Measurements from ENCODE around the gene TENM4.

TENM4 gene

DNA sequence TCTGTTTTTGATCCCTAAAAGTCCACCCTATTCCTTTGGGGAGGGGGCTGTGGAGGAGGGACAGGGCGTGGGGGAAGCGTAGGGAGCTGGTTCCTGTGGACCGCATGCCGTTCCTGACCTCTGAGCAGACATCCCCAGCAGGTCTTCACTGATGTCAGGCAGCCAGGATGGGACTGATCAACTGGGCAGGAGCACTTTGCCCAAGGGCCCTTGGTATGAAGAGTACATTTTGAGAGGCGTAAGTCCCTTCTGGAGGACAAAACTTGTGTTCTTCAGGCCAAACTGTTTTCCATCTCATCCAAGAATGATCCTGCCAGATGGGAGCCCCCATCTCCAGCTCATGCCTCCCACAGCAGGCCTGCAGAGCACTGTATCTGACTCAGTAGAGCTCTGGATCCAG lies 785.3 kb downstream of the TENM4 start:
- no peaks in the 10 kb centered on the region for H3K27me3 ChIP-seq (ENCODE audit: control insufficient read depth, insufficient read depth, low read length, poor library complexity, severe bottlenecking)
- H3K9me3 ChIP-seq (ENCODE audit: control insufficient read depth, low read length): no peaks in the 10 kb centered on the region
- H3K4me3 ChIP-seq (ENCODE audit: insufficient read depth, low read depth, low read length): no peak overlapping the region
- peaks cover 18% of the 10 kb centered on the region for H3K36me3 ChIP-seq (ENCODE audit: control insufficient read depth, insufficient read depth, low read length)
- H3K27ac ChIP-seq (ENCODE audit: insufficient read depth, low read depth, low read length, poor library complexity, severe bottlenecking): no peak overlapping the region
- H3K4me1 ChIP-seq (ENCODE audit: control insufficient read depth, insufficient read depth, low read length): peaks cover 10% of the 10 kb centered on the region
- WGBS, 2 experiments: 93 to 98% methylated on average over 5 of the region's 5 CpGs

DNA sequence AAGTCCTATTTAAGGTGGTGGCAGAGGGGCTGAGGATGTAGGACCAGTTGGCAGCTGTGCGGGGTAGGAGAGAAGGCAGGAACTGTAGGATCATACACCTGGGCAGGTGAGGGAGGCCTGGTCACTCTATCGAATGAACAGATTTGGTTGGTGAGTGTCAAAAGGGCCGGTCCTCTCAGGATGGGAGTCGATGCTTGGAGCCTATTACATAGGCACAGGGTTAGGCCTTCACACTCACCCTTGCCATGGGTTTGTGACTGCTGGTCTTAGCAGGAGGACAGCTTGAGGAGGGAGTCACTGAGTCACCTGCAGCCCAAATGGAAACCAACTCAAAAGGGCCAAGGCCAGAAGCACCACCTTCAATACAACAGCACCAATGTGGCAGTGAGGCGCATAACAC lies 786.0 kb downstream of the TENM4 start:
- no peak overlapping the region for H3K27ac ChIP-seq (ENCODE audit: insufficient read depth, low read depth, low read length, poor library complexity, severe bottlenecking)
- no peak overlapping the region for H3K4me3 ChIP-seq (ENCODE audit: insufficient read depth, low read depth, low read length)
- H3K27me3 ChIP-seq (ENCODE audit: control insufficient read depth, insufficient read depth, low read length, poor library complexity, severe bottlenecking): no peaks in the 10 kb centered on the region
- no peaks in the 10 kb centered on the region for H3K9me3 ChIP-seq (ENCODE audit: control insufficient read depth, low read length)
- 96 to 97% methylated on average over 5 of the region's 5 CpGs for WGBS, 2 experiments
- peaks cover 10% of the 10 kb centered on the region for H3K4me1 ChIP-seq (ENCODE audit: control insufficient read depth, insufficient read depth, low read length)
- H3K36me3 ChIP-seq (ENCODE audit: control insufficient read depth, insufficient read depth, low read length): peaks cover 11% of the 10 kb centered on the region

DNA sequence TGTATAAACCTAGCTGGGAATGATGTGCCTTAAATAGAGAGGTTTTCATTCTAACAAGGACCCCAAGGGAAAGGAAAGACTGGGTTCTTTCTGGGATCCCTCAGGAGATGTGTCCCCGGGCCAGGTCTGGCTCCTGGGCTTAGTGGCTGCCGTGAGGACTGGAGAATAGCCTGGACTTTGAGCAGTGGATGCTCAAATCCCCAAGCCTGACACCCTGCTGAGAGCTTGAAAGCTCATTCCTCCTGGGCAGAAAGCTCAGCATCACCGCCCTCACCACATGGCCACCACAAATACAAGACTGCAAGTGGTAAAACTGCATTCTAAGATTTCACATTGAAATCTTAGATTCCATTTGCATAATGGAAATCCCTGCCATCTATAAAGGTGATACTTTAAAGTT lies 786.8 kb downstream of the TENM4 start:
- WGBS, 2 experiments: 30 to 44% methylated on average over 3 of the region's 3 CpGs
- Histone ChIP-seq H3K4me3 (ENCODE audit: insufficient read depth, low read depth, low read length) (no peak overlapping the region), H3K9me3 (ENCODE audit: control insufficient read depth, low read length) (no peaks in the 10 kb centered on the region), H3K27me3 (ENCODE audit: control insufficient read depth, insufficient read depth, low read length, poor library complexity, severe bottlenecking) (no peaks in the 10 kb centered on the region), H3K4me1 (ENCODE audit: control insufficient read depth, insufficient read depth, low read length) (peaks cover 10% of the 10 kb centered on the region), H3K27ac (ENCODE audit: insufficient read depth, low read depth, low read length, poor library complexity, severe bottlenecking) (no peak overlapping the region), H3K36me3 (ENCODE audit: control insufficient read depth, insufficient read depth, low read length) (peaks cover 9% of the 10 kb centered on the region)

DNA sequence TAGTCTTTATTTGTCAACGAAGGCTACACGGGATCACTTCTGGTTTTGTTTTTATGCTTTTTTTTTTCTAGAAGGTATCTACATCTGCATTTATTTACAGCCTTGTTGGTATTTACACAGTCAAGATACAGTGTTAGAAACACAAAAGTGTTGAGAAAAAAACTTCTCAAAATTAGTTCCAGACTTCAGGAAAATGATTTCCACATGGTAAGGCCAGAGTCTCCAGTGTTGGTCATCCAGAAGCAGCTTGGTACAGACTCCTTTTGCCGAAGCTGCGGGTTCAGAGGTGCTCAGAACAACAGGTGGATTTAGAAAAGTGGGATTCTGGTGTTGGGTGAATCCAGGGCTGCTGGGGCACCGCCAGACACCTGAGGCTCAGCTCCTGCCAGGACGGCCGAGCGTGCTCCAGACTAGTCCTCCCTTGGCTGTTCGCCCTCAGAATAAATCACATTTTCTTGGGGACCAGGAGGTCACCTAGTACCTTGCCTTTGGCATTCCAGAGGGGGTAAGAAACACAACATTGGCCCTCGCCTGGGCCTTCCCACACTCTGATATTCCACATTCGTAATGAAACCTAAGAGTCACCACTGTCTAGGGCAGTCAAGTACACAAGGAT lies 787.4 kb downstream of the TENM4 start:
- Histone ChIP-seq H3K27ac (ENCODE audit: insufficient read depth, low read depth, low read length, poor library complexity, severe bottlenecking) (no peak overlapping the region), H3K4me3 (ENCODE audit: insufficient read depth, low read depth, low read length) (no peak overlapping the region)
- WGBS, 2 experiments: 90 to 93% methylated on average over 11 of the region's 11 CpGs

DNA sequence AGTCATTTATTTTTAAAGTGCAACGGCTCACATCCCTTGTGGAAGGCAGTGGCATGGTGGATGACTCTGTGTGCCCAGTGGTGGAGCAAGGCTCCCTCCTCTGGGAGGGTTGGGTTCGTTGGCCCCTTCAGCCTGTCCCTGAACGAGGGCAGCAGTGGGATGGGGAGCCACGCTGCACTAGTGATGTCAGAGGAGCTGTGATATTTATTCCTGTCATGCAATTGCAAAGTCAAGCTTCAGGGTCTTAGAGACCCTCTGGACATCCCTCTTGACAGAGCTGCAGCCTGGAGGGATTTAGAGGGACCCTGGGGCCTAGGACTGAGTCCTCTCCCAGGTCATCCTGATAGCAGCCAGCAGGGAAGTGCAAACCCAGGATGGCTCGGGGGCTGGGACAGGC lies 788.0 kb downstream of the TENM4 start:
- Histone ChIP-seq H3K4me1 (ENCODE audit: control insufficient read depth, insufficient read depth, low read length) (peaks cover 10% of the 10 kb centered on the region), H3K9me3 (ENCODE audit: control insufficient read depth, low read length) (no peaks in the 10 kb centered on the region), H3K4me3 (ENCODE audit: insufficient read depth, low read depth, low read length) (no peak overlapping the region), H3K27ac (ENCODE audit: insufficient read depth, low read depth, low read length, poor library complexity, severe bottlenecking) (no peak overlapping the region), H3K27me3 (ENCODE audit: control insufficient read depth, insufficient read depth, low read length, poor library complexity, severe bottlenecking) (no peaks in the 10 kb centered on the region), H3K36me3 (ENCODE audit: control insufficient read depth, insufficient read depth, low read length) (peaks cover 4% of the 10 kb centered on the region)
- 86 to 91% methylated on average over 5 of the region's 5 CpGs for WGBS, 2 experiments

More for the DNA sequence above, 787.4 kb downstream of the TENM4 start:
- Histone ChIP-seq H3K9me3 (ENCODE audit: control insufficient read depth, low read length) (no peaks in the 10 kb centered on the region), H3K36me3 (ENCODE audit: control insufficient read depth, insufficient read depth, low read length) (peaks cover 8% of the 10 kb centered on the region), H3K4me1 (ENCODE audit: control insufficient read depth, insufficient read depth, low read length) (peaks cover 10% of the 10 kb centered on the region), H3K27me3 (ENCODE audit: control insufficient read depth, insufficient read depth, low read length, poor library complexity, severe bottlenecking) (no peaks in the 10 kb centered on the region)

DNA sequence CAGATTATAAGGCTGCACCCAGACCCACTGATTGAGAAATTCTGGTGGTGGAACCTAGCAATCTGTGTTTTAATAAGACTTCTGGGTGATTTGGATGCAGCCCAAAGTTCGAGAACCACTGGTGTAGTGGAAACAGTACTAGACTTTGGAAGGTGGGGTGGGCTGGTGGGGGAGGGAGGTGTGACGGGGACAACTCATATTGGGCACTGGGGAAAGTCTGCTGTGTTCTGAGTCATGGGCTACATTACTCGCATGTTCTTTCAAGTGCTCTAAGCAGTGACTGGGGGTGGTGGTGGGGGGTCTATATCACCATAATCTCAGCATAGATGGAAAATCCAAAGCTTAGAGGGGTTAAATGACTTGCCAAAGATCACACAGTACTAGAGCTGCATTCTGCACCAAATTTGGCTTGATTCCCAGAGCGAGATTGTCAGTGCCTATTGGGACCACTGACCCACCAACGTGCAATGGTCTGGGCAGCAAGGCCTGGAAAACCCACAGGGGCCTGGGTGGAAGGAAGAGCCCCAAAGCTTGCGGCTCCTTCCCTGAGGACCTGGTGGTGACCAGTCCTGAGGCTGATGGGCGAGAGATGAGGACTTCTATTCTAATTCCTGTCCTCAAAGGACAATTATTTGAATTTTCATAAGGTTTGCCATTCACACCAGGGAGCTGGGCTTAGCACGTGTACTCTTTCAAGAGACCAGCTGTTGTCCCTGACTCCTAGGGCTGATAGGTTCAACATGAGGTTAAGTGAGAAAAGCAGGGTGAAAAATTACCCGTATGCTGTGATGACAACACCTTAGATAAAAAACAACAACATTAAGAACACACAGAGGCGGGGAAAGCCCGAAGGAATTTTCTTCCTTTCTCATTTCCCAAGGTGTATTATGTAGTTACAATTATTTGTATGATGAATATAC lies 788.6 kb downstream of the TENM4 start:
- Histone ChIP-seq H3K9me3 (ENCODE audit: control insufficient read depth, low read length) (no peaks in the 10 kb centered on the region), H3K4me1 (ENCODE audit: control insufficient read depth, insufficient read depth, low read length) (peaks cover 10% of the 10 kb centered on the region), H3K4me3 (ENCODE audit: insufficient read depth, low read depth, low read length) (no peak overlapping the region), H3K27me3 (ENCODE audit: control insufficient read depth, insufficient read depth, low read length, poor library complexity, severe bottlenecking) (no peaks in the 10 kb centered on the region), H3K27ac (ENCODE audit: insufficient read depth, low read depth, low read length, poor library complexity, severe bottlenecking) (no peak overlapping the region), H3K36me3 (ENCODE audit: control insufficient read depth, insufficient read depth, low read length) (peaks cover 4% of the 10 kb centered on the region)
- 86 to 89% methylated on average over 9 of the region's 11 CpGs for WGBS, 2 experiments

DNA sequence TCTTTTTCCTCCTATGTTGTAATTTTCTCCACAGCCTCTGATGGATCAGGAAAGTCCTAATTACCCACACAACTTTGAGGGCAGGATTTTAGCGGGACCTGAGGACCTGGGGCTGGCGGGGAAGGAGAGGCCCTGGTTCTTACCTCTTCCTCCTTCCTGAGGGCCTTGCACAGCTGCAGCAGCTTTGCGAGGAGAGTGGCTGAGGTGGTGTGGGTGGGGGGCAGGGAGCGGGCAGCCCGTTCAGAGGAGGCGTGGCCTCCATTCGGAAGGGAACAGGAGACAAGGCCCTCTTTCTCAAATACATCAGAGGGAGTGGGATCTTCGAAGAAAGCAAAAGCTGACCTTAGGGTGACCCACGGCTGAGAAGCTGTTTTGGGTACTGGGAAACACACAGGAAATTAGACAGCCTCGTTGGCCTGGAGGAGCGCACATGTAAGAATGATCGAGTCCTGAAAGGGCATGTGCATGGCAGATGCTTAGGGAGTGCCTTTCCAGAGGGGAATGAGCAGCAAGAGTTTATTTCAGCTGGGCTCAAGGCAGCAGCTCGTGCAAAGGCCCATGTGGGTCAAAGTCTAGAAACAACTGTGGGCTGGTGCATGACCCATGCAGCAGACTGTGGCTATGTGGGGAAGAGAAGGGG lies 789.6 kb downstream of the TENM4 start:
- Histone ChIP-seq H3K36me3 (ENCODE audit: control insufficient read depth, insufficient read depth, low read length) (peaks cover 4% of the 10 kb centered on the region), H3K4me3 (ENCODE audit: insufficient read depth, low read depth, low read length) (no peak overlapping the region), H3K9me3 (ENCODE audit: control insufficient read depth, low read length) (no peaks in the 10 kb centered on the region), H3K27me3 (ENCODE audit: control insufficient read depth, insufficient read depth, low read length, poor library complexity, severe bottlenecking) (no peaks in the 10 kb centered on the region), H3K4me1 (ENCODE audit: control insufficient read depth, insufficient read depth, low read length) (peaks cover 10% of the 10 kb centered on the region), H3K27ac (ENCODE audit: insufficient read depth, low read depth, low read length, poor library complexity, severe bottlenecking) (no peak overlapping the region)
- 65 to 67% methylated on average over 13 of the region's 13 CpGs for WGBS, 2 experiments

DNA sequence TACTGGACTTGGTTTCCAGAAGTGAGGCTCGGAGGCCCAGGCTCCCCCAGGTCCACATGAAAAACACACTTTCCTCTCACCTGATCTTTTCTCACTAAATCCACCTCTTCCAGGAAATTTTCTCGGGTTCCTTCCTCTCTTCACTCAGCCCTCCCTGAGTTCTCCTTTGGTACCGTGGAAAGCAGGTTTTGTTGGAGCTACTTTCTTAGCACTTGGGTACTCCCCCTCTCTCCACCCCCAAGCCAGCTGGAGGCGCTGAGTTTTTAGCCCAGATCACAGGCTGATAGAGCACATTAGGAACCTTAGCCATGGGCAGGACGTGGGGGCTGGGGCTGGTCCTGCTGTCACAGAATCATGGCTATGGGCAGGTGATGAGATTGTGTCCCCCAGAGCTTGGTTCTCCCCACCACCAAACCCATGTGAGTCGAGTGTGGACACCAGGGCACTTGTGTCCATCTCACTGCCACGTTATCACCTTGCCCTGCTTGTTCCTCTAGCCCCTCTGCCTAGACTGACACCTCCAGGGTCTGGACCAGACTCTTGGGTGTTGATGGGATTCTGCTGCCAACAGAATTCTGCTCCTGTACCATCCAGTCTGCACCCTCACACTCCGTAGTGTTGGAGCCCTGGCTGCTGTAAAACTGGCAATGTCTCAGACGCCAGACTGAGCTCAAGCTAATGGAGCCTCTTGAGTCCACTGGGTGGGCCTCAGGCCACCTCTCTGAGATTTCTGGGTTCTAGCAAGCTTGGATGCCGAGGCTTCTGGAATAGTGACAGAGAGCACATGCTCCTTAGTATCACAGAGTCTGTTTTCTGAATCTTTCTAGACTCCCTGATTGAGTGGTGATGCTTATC lies 791.2 kb downstream of the TENM4 start:
- Histone ChIP-seq H3K27ac (ENCODE audit: insufficient read depth, low read depth, low read length, poor library complexity, severe bottlenecking) (no peak overlapping the region), H3K9me3 (ENCODE audit: control insufficient read depth, low read length) (no peaks in the 10 kb centered on the region), H3K36me3 (ENCODE audit: control insufficient read depth, insufficient read depth, low read length) (no peaks in the 10 kb centered on the region), H3K4me1 (ENCODE audit: control insufficient read depth, insufficient read depth, low read length) (peaks cover 10% of the 10 kb centered on the region), H3K4me3 (ENCODE audit: insufficient read depth, low read depth, low read length) (no peak overlapping the region), H3K27me3 (ENCODE audit: control insufficient read depth, insufficient read depth, low read length, poor library complexity, severe bottlenecking) (no peaks in the 10 kb centered on the region)
- WGBS, 2 experiments: 88 to 92% methylated on average over 10 of the region's 10 CpGs

DNA sequence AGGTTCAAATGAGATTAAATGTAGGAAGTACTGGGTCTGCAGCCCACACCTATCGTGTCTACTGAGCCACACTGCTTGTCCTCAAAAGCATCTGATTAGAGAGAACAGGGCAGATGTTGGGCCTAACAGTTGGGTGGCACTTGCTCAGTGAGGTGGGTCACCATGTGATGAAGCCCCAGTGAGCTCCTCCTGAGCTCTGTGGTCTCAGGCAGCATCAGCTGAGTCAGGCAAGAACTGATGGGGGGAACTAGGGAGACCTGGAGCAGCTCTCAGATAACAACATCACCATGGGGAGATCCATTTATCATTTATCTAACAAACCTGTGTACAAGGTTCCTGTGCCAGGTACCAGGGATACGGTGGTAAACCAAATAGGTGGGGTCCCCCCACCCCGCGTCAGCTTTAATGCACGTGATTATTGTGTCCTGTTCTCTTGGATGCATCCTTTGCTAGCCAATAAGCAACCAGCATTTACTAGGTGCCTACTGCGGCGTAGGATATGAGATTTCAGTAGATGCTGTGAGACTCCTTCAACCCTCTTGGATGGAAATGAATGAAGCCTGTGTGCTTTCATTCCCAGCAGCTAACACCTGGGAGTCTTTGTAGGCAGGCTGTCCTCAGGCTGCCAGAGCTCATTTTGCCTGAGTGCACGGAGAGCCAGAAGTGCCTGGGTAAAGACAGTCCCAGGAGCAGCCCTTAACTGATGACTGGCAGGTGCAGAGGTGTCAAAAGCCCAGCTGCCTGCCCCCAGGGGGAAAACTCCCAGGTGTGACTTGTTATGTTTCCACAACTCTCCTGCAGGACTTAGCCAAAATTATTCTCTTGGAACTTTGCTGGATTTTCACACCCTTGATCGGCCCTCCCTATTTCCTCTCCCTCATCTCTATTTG lies 792.6 kb downstream of the TENM4 start:
- no peaks in the 10 kb centered on the region for H3K9me3 ChIP-seq (ENCODE audit: control insufficient read depth, low read length)
- H3K36me3 ChIP-seq (ENCODE audit: control insufficient read depth, insufficient read depth, low read length): no peaks in the 10 kb centered on the region
- no peak overlapping the region for H3K4me3 ChIP-seq (ENCODE audit: insufficient read depth, low read depth, low read length)
- 91 to 95% methylated on average over 9 of the region's 9 CpGs for WGBS, 2 experiments
- H3K27me3 ChIP-seq (ENCODE audit: control insufficient read depth, insufficient read depth, low read length, poor library complexity, severe bottlenecking): peaks cover 3% of the 10 kb centered on the region
- no peak overlapping the region for H3K27ac ChIP-seq (ENCODE audit: insufficient read depth, low read depth, low read length, poor library complexity, severe bottlenecking)
- no peaks in the 10 kb centered on the region for H3K4me1 ChIP-seq (ENCODE audit: control insufficient read depth, insufficient read depth, low read length)

Measured in ectodermal cell (in vitro differentiated cells).